Measurements from ENCODE around the gene CFAP97.
"Not testable (repeated sequence)": the region's sequence is repeated elsewhere in the genome, so short reads cannot be mapped to it uniquely, and the experiment has no call there.

The CFAP97 gene

DNA sequence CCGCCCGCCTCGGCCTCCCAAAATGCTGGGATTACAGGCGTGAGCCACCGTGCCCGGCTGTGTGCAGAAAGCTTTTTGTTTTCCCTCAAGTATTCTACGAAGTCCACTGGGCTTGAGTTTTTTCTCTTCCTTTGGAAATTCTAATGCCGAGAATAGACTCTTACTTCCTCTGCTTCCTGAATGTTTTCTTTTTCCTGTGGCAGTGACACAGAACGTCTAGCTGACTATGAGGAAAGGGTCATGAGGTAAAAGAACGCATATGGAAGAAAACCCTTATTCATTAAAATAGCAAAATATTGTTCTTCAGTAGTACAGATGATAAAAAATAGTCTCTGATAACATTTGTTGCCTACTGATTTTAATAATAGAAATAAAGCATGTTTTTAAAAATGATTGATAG is 65.6 kb downstream of the CFAP97 start:
- no peak for DNase-seq

DNA sequence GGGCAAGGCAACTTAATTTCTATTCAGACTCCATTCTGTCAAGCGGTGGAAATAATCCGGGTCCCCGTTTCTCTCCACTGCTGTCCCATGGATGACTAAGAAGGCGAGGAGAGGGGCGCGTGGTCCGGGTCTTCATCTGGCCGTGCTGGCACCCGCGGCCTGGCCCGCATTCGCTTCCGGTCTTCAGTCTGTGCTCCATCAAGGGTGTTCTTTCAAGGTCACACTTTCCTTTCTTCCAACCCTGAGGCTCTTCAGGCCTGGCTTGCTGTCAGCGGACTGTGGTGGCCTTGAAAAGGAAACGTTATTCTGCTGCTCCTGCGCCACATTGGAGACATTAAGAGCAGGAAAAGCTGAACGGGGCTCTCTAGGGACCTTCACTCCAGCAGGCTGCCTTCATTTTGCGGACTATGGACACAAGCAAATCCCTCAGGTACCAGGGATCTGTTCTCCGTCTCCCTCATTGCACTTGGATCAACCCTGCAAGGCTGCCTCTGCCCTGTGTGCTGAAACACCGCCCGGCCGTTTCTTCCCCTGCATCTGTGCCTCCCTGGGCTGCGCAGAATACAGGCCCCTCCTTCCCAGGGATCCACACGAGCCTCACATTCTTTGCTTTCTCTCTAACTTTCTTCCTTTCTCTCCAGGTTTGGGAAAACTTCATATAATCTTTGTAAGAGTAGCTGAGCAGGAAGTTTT is 66.4 kb downstream of the CFAP97 start:
- no peak for DNase-seq

DNA sequence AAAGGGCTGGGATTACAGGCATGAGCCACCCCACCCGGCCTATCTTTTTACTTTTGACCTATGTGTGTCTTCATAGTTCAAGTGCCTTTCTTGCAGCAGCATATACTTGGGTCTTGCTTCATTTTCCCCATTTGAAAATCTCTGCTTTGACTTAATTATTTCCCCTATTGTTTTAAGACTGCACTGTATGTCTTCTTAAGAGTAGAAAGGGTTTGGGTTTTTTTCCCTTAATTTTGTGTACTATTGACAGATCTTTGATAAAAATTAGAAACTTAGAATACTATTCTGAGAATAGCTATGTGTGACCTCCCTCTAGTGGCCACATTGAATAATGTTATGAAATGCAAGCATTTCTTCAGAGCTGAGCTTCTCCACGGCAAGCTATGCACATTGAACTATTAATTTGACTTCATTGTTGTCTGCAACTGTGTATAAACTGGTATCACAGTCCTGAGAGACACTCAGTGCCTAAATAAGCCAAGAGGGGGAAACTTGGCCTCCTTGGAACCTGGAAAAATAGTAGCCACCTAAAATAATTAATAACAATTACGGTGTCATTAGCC is 69.4 kb downstream of the CFAP97 start:
- peak; percentile 10 to 63 for DNase-seq

DNA sequence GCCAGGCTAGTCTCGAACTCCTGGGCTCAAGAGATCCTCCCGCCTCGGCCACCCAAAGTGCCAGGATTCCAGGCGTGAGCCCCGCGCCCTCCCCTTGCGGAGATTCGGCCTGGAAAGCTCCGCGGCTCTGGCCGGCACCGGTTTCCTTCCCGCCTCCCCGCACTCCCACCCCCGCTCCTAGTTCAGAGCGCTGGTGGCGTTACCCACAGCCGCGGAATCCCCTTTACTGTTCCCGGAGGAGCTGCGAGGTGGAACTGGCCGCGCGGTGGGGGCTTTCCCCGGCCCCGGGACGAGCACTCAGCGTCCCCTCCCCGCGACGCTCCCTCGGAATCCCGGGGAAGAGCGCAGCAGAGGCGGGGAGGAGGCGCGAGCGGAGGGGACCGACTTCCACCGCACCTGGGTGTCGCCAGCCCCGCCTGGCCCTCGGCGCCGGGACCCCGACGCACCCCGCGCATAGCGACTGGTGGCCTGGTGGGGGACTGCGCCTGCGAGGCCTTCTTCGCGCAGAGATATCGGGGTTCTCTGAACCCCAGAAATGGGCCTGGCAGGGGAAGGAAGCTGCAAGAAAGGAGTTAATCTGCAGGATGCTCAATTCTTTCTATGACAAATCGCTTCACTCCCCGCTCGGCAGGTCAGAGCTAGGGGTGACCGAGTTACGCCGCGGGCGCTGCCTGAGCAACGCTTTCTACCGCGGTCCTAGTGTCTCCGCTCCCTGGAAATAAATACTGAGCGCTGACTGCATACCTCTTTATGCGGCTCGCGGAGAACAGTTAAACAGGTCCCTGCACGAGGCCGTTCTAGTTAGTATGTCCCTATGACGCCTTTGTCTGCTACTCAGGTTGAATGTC is 75.3 kb downstream of the CFAP97 start:
- DNase-seq = no peak

DNA sequence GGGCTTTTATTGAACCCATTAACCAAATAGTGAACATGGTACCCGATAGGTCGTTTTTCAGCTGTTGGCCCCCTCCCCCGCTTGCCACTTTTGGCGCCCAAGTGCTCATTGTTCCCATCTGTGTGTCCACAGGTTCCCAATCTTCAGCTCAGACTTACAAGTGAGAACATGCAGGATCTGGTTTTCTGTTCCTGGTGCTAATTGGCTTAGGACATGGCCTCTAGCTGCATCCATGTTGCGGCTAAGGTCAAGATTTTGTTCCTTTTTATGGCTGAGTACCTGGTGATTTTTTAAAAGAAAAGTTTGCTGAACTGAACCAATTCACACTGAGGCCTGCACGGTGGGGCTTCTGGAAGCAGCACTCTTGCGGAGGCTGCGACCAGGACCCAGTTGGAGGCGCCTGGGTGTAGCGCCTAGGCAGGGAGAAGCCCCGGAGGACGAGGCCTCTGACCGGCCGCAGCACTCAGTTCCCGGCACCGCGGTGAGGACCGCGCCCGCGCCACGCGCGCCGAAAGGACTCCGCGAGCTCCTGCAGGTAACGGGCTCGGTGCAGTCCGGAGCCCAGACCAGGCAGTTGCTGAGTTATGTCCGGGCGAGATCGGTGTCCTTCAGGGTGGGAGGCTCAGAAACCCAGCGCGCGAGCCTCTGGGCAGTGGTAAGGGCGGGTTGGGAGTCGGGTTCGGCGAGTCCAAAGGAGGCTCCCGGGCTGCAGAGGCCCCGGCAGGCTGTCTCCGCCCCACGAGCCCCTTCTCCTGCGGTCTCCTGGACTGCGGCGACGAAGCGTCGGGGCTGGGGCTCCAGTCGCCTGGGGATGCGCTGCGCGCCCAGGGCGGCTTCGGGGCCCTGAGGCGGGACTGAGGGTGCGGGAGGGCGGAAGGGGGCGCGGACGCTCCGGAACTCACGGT is 76.5 kb downstream of the CFAP97 start:
- DNase-seq = no peak

DNA sequence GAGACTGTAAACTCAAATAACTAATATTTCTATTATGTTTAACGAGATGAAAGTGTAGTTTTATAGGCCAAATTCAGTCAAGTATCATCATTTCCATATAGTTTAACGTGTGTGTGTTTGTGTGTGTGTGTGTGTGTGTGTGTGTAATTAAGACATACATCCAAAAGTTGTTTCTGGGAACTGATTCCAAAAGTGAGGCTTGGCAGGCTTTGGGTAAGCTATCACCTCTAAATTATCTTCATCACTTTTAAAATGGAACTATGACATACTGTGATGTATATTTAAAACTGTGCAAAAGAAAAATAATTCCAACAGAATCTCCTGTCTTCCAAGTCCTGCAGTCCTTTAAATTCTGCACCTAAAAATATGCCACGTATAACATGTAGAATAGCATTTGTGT is 79.8 kb downstream of the CFAP97 start:
- no peak for DNase-seq

DNA sequence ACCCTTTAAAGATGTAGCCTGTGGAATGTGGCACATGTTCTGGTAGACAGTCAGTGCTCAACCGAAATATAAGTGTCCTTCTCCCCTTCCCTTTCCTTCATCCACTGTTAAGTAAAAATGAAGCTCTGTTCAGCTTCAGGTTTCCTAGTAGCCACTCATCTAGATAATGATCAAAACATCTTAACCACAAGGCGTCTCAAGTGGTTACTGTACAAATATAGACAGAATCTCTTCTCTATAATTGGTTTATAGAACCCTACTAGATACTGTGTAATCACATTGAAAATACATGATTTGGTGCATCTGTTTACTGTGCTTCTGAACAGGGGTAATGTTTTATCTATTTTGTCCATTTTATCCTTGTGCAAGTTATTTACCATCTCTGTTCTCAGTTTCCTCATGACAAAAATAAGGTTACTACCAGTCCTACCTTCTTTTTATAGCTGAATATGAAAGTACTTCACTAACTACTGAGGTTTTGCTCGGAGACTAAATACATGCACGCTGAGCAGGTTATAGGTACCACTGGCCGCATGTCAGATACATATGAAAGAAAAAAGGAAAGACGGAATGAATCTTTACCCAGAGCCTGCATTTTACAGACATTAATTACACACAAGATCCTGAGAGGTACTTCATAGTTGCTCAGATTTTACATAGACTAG is 81.0 kb downstream of the CFAP97 start:
- no peak for DNase-seq

DNA sequence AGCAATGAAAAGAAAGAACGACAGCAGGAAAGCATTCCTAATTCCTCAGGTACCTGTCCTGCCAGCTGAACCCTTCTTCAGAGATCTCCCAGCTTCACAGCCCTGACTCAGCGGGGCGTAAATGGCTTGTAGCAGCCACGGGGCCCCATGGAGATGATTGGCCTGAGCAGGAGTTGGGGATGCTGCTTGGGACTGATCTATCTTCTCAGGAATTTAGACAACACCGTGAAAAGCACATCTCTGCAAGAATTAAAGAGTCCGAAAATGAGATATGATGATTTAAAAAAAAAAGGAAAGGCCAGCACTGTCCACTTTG is 83.2 kb downstream of the CFAP97 start:
- DNase-seq = no peak

DNA sequence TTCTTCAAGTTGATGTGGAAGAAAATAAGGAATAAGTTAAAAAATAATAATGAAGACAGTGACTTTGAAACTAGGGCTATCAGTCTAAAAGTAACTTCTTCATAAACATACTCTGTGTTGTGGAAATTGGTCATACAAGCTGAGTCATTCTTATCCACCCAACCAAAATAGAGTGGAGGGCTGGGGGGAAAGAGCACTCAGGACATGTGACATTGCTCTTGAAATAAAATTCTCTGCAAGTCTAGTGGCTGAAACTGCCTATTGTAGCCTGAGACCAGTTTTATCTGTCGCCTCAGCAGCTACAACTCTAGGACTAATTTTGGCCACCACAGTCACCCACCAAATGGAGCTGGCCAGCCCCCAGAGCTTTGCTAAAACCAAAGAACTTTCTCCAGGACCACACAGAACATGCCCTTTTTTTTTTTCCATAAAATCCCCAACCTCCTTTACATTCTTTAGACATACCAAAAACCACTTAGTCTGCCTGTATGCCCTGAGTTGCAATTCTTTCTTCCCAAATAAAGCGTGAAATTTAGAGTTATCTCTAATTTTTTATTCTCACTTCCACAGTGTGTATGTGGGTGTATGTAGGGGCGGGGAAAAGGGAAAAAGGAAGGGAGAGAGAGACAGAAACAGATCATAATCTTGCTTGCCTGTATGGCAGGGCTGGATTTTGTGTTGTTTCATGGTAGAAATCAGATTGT is 83.7 kb downstream of the CFAP97 start:
- no peak for DNase-seq

DNA sequence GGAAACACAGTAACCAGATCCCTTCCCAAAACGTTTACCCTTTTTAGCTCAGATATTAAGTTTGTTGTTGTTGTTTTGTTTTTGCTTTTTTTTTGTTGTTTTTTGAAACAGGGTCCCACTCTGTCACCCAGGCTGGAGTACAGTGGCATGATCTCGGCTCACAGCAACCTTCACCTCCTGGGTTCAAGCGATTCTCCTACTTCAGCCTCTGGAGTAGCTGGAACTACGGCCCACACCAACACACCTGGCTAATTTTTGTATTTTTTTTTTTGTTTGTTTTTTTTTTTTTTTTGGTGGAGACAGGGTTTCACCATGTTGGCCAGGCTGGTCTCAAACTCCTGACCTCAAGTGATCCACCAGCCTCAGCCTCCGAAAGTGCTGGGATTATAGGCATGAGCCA is 84.3 kb downstream of the CFAP97 start:
- not testable (repeated sequence) for DNase-seq

DNA sequence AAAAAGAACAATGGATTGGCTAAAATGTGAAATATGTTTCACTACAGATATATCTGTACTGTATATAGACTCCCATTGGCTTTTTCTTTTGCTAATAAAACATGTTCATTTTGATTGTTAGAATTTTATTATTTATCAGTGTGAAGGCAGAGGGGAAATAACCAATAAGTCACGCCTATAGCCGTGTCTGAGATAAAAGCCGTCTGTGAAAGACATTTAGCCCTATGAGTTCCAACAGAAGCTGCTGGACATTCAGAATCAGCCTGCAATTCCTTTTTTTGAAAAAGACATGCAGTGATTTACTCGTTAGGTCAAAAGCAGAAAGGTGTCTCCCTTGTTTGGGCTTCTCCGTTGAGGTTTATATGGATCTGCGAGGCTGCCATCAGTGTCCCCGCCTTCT is 84.9 kb downstream of the CFAP97 start:
- DNase-seq = no peak

DNA sequence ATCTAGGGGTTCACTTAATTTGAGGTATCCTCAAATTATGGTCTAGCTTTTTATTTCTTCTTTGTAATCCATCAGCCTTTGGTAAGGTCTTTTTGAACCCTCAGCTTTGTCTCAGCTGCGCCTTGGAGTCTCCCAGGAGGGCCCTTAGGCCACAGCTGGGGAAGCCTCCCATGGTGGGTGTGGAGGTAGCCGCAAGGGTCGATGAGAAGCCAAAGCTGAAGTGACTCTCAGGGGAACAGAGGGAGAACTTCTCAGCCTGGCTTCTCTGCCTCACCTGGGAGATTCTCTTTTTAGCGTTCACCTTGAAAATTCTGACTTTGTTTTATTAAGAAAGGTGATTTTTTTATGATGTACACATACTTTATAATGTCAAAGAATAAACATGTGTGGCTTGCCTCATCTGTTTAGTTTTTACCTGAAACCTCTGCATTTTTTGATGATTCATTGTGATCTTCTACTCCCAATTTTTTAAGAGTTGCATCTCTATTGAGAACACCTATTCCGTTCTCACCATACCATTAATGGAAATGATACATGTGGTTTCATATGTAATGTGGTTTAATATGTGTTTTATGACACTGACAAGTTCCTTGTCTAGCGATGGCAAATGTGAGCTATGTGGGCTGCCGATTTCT is 86.4 kb downstream of the CFAP97 start:
- no peak for DNase-seq

DNA sequence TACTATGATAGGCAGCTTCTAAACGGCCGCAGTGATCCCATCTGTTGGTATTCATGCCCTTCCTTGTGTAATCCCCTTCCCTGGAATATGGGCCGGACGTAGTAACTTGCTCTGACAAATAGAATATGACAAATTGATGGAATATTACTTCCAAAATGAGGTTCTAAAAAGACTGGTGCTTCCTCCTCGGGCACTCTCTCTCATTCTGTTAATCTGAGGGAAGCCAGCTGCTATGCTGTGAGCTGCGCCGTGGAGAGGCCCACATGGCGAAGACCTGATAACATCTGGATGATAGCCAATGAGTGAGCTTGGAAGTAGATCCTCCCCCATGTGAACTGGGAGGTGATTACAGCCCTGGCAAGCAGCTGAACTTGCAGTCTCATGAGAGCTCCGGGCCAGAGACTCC is 88.0 kb downstream of the CFAP97 start:
- peak in 1 of 2 experiments; percentile 33 for DNase-seq

DNA sequence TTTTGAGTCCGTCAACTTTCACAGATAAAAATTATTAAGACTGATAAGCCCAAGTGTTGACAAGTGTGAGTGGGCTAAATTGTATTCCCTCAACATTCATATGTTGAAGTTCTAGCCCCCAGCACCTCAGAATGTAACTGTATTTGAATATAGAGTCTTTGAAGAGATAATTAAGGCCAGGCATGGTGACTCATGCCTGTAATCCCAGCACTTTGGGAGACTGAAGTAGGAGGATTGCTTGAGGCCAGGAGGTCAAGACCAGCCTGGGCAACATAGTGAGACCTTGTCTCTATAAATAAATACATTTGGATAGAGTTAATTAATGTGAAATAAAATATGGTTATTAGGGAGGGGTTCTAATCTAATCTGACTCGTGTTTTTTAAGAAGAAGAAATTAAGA is 90.5 kb downstream of the CFAP97 start:
- no peak for DNase-seq

DNA sequence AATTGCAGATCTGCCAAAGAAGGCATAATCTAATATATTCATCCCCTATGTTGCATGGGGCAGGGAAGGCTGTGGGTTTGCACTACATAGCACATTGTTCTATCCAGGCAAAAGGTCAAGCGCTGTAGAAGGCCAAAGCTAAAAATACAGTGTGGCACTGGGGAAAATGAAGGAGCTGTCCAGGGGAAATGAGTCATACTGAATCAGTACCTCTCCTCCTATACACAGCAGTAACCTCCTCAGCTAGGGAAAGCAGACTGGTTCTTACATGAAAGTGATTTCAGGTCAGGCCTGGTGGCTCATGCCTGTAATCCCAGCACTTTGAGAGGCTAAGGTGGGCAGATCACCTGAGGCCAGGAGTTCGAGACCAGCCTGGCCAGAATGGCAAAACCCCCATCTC is 91.7 kb downstream of the CFAP97 start:
- no peak for DNase-seq

DNA sequence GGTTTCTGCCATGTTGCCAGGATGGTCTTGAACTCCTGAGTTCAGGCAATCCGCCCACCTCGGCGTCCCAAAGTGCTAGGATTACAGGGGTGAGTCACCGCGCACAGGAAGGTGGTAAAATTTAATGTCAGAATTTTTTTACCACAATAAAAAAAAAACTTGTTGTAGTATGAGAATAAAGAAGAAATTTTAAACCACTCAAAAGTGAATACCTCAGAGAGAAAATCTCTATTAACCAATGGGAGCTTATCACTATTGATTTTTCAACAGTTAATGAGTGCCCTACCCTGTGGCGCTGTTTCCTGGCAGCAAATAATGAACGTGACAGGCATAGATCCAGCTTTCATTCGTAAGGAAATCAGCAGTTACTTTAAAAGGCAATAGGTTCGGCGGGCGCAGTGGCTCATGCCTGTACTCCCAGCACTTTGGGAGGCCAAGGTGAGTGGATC is 93.4 kb downstream of the CFAP97 start:
- no peak for DNase-seq

DNA sequence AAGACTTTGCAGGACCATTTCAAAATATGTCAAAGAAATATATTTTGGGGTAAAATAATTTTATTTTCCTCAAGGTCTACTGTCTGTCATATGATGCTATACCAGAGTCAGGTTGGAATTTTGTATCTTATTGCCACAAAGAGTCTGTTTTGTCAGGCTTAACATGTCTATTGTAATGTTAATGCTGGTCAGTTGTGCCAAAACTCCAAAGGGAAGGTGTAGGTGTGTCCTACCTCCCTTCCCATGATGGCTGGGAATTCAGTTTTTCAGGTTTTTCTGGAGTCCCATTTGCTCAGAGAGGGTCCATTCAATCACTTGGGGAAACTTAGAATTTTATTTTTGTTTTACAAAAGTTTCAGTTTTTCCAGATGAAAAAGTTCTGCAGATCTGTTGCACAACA is 94.1 kb downstream of the CFAP97 start:
- DNase-seq = no peak
